ENCODE measurements around the gene TNNI3. TPM values are rescaled to one million over a fixed set of nuclear protein-coding genes. Genes with fewer than 3 reads are reported as not detected.

Gene TNNI3
- total RNA-seq, 1 experiment from 2014 or later: 13.7 TPM

- BruUV-seq (replicated peaks): no TSS peak
- DNase-seq: no peak
- H3K36me3 ChIP-seq (ENCODE audit: low read depth): no peaks in the 10 kb centered on the region
- ChIA-PET CTCF (interaction anchor here (0.6 kb wide), 1 partner anchor 147 kb away, joined by 5 read pairs; no protein-coding TSS in a partner anchor), POLR2A (ENCODE audit: unreplicated experiment) (interaction anchor here (0.6 kb wide), 1 partner anchor 100 kb away, joined by 3 read pairs; the partner anchor contains the start of gene EPS8L1)
- intact Hi-C loops (cut with micrococcal nuclease; ENCODE audit: unreplicated experiment): no loop called here
- H3F3A ChIP-seq (ENCODE audit: insufficient read depth, low read depth): peaks cover 25% of the 10 kb centered on the region
- H3K27ac ChIP-seq: no peak overlapping the region
- H3K4me1 ChIP-seq (replicated peaks; ENCODE audit: insufficient read depth): peaks cover 10% of the 10 kb centered on the region; the same call in 1 of the 2 replicates
- no peaks in the 10 kb centered on the region for H3K9me3 ChIP-seq (ENCODE audit: insufficient read depth, low read depth)
- TF ChIP-seq EZH2 (IDR thresholded peaks at IDR 0.05; ENCODE audit: low read depth) (no peak), CTCF (conservative IDR thresholded peaks at IDR 0.05) (no peak)
- no peaks in the 10 kb centered on the region for H3K9me2 ChIP-seq (ENCODE audit: insufficient read depth)
- H2AFZ ChIP-seq: no peak overlapping the region
- H3K4me2 ChIP-seq: no peak overlapping the region
- H3K27me3 ChIP-seq (ENCODE audit: insufficient read depth, low read depth): no peaks in the 10 kb centered on the region
- no peaks in the 10 kb centered on the region for H3K79me2 ChIP-seq (ENCODE audit: low read depth)
- no peaks in the 10 kb centered on the region for H4K20me1 ChIP-seq (ENCODE audit: insufficient read depth)
- H3K4me3 ChIP-seq: no peak overlapping the region
Observed at GRCh38 chr19:55175117-55175867, 17.8 kb upstream of the TNNI3 start.

- no peak overlapping the region for H3K27ac ChIP-seq
- intact Hi-C loops (cut with micrococcal nuclease; ENCODE audit: unreplicated experiment): no loop called here
Observed at GRCh38 chr19:55174425-55175116, 17.0 kb upstream of the TNNI3 start.

More at GRCh38 chr19:55174425-55175116, 17.0 kb upstream of the TNNI3 start:
- no peak for DNase-seq
- Histone ChIP-seq H3K9me3 (ENCODE audit: insufficient read depth, low read depth) (no peaks in the 10 kb centered on the region), H3K36me3 (ENCODE audit: low read depth) (no peaks in the 10 kb centered on the region), H3K9me2 (ENCODE audit: insufficient read depth) (no peaks in the 10 kb centered on the region), H3K27me3 (ENCODE audit: insufficient read depth, low read depth) (no peaks in the 10 kb centered on the region), H4K20me1 (ENCODE audit: insufficient read depth) (no peaks in the 10 kb centered on the region), H2AFZ (no peak overlapping the region; the same call in 1 of the 2 replicates), H3K4me2 (peak overlapping the region; percentile 94; the same call in 1 of the 2 replicates), H3K79me2 (ENCODE audit: low read depth) (no peaks in the 10 kb centered on the region), H3F3A (ENCODE audit: insufficient read depth, low read depth) (peaks cover 25% of the 10 kb centered on the region), H3K4me3 (peak overlapping the region; percentile 88; the same call in 1 of the 2 replicates), H3K4me1 (replicated peaks; ENCODE audit: insufficient read depth) (peaks cover 10% of the 10 kb centered on the region; the same call in 1 of the 2 replicates)
- BruUV-seq (replicated peaks): TSS peak; percentile 58
- ChIA-PET POLR2A (ENCODE audit: unreplicated experiment) (interaction anchor here (0.6 kb wide), 1 partner anchor 307 kb away, joined by 21 read pairs; no protein-coding TSS in a partner anchor), CTCF (interaction anchor here (0.6 to 0.7 kb wide), 3 partner anchors 9 to 329 kb away, joined by 3 to 5 read pairs (median 5); no protein-coding TSS in a partner anchor)
- no peak for TF ChIP-seq EZH2 (IDR thresholded peaks at IDR 0.05; ENCODE audit: low read depth)
- no peak for TF ChIP-seq CTCF (conservative IDR thresholded peaks at IDR 0.05)

Measured in PC-9 (cell line).